ENCODE data around the gene INTS14. TPM values are rescaled to one million over a fixed set of nuclear protein-coding genes. Genes with fewer than 3 reads are reported as not detected.

INTS14 gene
- total and polyA plus RNA-seq, 12 donors: 16.4 to 64.6 (median 34.4) TPM

DNA sequence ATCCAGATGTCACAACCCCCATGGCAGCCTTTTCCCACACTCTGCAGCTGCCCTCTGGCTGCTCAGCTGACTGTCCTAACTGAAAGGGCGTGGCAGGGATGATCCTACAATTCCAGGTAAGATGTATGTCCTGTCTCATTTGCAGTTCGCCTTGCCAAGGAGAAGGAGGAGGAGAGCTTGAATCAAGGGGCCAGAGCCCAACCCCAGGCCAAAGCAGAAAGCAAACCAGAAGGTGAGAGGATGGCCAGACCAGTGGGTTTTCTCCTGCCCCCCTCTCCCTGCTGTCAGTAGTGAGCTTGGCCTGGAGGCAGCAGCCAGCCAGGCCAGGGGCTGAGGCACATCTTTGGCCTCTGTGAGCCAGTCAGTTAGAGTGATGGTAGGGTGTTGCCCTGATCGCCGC, 33.4 kb upstream of the INTS14 start:
- Histone ChIP-seq H3K36me3 (replicated peaks in 1 of 2) (no peaks in the 10 kb centered on the region), H3K4me3 (no peak overlapping the region), H3K4me1 (replicated peaks in 1 of 2) (no peaks in the 10 kb centered on the region), H3K9me3 (replicated peaks in 1 of 3) (no peaks in the 10 kb centered on the region), H3K27ac (no peak overlapping the region), H3K27me3 (no peaks in the 10 kb centered on the region)
- WGBS, 4 donors: 82 to 98% (median 96%) methylated on average over 4 of the region's 4 CpGs
- intact Hi-C loops (cut with DNase I): no loop called here
- no peak for TF ChIP-seq CTCF (IDR thresholded peaks at IDR 0.05)
- TF ChIP-seq POLR2A (IDR thresholded peaks at IDR 0.05): no peak
- no peak for DNase-seq

GRCh38 chr15:65642594-65642993, 31.7 kb upstream of the INTS14 start:
- H3K4me1 ChIP-seq (replicated peaks in 1 of 2): peaks cover 0 to 8% of the 10 kb centered on the region in 2 donors
- no peak overlapping the region for H3K4me3 ChIP-seq
- H3K27me3 ChIP-seq: no peaks in the 10 kb centered on the region
- WGBS, 4 donors: 72 to 85% (median 77%) methylated on average over 5 to 6 of the region's 6 CpGs
- H3K36me3 ChIP-seq (replicated peaks in 1 of 2): no peaks in the 10 kb centered on the region
- TF ChIP-seq CTCF (IDR thresholded peaks at IDR 0.05) (no peak), POLR2A (IDR thresholded peaks at IDR 0.05) (no peak)
- intact Hi-C loops (cut with DNase I): no loop called here
- H3K27ac ChIP-seq: peak overlapping the region in 1 of 5 donors; percentile 2
- H3K9me3 ChIP-seq (replicated peaks in 1 of 3): no peaks in the 10 kb centered on the region
- no peak for DNase-seq

GRCh38 chr15:65641768-65642475, 31.0 kb upstream of the INTS14 start:
- DNase-seq: no peak
- Histone ChIP-seq H3K4me3 (no peak overlapping the region), H3K27ac (peak overlapping the region in 1 of 5 donors; percentile 2), H3K36me3 (replicated peaks in 1 of 2) (no peaks in the 10 kb centered on the region), H3K4me1 (replicated peaks in 1 of 2) (peaks cover 0 to 8% of the 10 kb centered on the region in 2 donors), H3K27me3 (no peaks in the 10 kb centered on the region), H3K9me3 (replicated peaks in 1 of 3) (no peaks in the 10 kb centered on the region)
- 61 to 82% (median 65%) methylated on average over 3 to 6 of the region's 6 CpGs for WGBS, 4 donors
- intact Hi-C loops (cut with DNase I): no loop called here
- TF ChIP-seq POLR2A (IDR thresholded peaks at IDR 0.05) (no peak), CTCF (IDR thresholded peaks at IDR 0.05) (no peak)

GRCh38 chr15:65639509-65639908, 28.6 kb upstream of the INTS14 start:
- DNase-seq: peak in 1 of 7 donors; percentile 19
- Histone ChIP-seq H3K36me3 (replicated peaks in 1 of 2) (no peaks in the 10 kb centered on the region), H3K9me3 (replicated peaks in 1 of 3) (no peaks in the 10 kb centered on the region), H3K27ac (no peak overlapping the region), H3K4me3 (no peak overlapping the region), H3K27me3 (no peaks in the 10 kb centered on the region), H3K4me1 (replicated peaks in 1 of 2) (peaks cover 0 to 8% of the 10 kb centered on the region in 2 donors)
- WGBS, 4 donors: 39 to 63% (median 55%) methylated on average over 6 of the region's 6 CpGs
- intact Hi-C loops (cut with DNase I): loop anchor here in 1 of 2 donors (5.0 kb wide), 1 partner anchor 218 kb away; no protein-coding TSS in a partner anchor
- TF ChIP-seq CTCF (IDR thresholded peaks at IDR 0.05) (no peak), POLR2A (IDR thresholded peaks at IDR 0.05) (no peak)
